Dermis microvascular lymphatic vessel endothelial cell (primary cell): ENCODE measurements around the gene ZNF253. TPM values are rescaled to one million over a fixed set of nuclear protein-coding genes. Genes with fewer than 3 reads are reported as not detected.
"Not testable (repeated sequence)": the region's sequence is repeated elsewhere in the genome, so short reads cannot be mapped to it uniquely, and the experiment has no call there.

ENCODE experiments used
- DNase-seq, 2 donors: peaks; one replicate each; pipeline versions ENCODE4 v3.0.0 to v3.0.0-alpha.2; 2010; ENCODE audit warnings: low read depth in 2 of 2
- total RNA-seq: library from RNA; depleted of rRNA; stranded (reverse); fragments of >200 nt; gene quantifications from 2 replicates; pipeline ENCODE4 v1.2.1, GENCODE V29; 2014

Gene ZNF253
- total RNA-seq, 1 donor from 2014 or later, result 2.4 TPM

DNA sequence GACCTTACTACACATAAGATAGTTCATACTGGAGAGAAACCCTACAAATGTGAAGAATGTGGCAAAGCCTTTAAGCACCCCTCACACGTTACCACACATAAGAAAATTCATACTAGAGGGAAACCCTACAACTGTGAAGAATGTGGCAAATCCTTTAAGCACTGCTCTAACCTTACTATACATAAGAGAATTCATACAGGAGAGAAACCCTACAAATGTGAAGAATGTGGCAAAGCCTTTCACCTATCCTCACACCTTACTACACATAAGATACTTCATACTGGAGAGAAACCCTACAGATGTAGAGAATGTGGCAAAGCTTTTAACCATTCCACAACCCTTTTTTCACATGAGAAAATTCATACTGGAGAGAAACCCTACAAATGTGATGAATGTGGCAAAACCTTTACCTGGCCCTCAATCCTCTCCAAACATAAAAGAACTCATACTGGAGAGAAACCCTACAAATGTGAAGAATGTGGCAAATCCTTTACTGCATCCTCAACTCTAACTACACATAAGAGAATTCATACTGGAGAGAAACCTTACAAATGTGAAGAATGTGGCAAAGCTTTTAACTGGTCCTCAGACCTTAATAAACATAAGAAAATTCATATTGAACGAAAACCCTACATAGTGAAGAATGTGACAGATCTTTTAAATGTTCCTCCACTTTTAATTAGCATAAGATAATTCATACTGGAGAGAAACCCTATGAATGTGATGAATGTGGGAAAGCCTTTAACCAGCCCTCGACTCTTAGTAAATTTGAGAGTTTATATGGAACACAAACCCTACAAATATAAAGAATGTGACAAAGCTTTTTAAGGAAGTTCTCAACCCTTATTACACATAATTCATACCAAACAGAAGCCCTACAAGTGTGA lies 26.6 kb downstream of the ZNF253 start:
- not testable (repeated sequence) for DNase-seq

- peak in 1 of 2 donors; percentile 48 for DNase-seq
Measured at GRCh38 chr19:19900139-19900728, 34.6 kb downstream of the ZNF253 start.

DNA sequence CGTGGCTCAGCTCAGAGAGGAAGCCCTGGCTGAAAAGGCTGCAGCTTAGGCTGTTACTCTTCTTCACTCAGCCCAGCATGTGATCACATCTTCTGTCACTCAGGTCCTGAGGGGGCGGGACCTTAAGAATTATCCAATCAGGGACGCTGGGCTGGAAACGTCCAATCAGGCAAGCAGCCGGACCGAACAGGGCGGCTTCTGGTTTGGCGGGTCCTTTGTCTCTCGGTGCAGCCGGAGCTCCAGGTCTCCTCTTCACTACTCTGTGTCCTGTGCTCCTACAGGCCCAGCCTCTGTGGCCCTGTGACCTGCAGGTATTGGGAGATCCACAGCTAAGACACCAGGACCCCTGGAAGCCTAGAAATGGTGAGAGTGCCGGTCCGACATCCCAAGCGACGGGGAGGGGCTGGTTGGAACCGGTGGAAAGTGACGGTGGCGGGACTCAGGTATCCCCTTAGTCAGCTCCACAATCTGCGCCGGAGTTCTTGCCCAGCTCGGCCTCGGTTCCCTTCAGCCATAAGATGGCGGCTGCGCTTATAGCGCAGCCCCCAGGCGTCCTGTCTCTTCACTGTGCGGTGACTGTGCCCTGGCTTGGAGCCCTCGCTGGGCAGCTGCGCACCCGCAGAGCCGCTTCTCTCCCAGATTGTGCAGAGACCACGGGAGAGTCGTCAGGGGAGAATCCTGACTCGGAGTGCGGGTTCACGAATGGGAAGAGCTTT lies 35.2 kb downstream of the ZNF253 start, which contains the start of gene ZNF93:
Gene ZNF93 (plus strand): TSS at position 218 of the 716 bp plus-strand sequence. CDS start 143 bp downstream, at position 361.
- peak; percentile 95 to 97 for DNase-seq

GRCh38 chr19:19907551-19907950 lies 41.9 kb downstream of the ZNF253 start:
- not testable (repeated sequence) for DNase-seq

- DNase-seq, result no peak
Measured at GRCh38 chr19:19909654-19910053, 44.0 kb downstream of the ZNF253 start.

DNA sequence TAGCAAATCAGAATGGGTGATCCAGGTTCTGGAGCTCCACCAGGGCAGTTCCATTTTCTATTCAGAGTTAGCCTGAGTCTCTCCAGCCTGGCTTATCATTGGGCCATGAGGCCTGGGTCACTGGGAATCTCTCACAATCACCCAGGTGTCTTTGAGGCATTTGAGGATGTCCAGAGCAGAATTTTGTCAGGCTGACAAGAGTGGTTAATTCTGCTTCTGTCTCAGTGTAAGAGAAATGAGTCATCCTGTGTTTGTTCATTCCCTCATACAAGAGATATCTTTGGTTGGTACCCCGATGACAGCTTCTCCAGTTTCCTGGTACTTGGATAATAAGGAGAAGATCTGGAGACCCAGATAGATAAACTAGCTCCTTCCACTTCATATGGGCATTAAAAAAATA lies 45.5 kb downstream of the ZNF253 start:
- no peak for DNase-seq

DNA sequence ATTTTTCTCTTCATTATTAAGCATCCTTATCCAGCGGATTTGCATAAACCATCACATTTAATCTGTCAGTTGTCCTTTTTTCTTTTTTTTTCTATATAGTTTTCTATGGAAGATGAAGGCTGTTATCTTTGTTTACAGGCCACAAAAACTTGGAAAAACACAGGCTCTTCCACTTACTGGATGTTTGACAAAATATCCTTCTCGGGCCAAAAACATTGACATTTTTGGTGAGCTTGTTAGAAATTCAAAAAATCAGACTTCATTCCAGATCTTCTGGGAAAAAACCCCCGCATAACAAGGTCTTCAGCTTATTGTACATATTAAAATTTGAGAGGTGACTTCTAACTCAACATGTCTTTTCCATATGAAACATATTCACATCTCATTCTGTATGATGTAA lies 48.9 kb downstream of the ZNF253 start:
- no peak for DNase-seq

- DNase-seq, result not testable (repeated sequence)
Measured at GRCh38 chr19:19930417-19930816, 64.7 kb downstream of the ZNF253 start.

- DNase-seq, result not testable (repeated sequence)
Measured at GRCh38 chr19:19933432-19934314, 68.0 kb downstream of the ZNF253 start.

DNA sequence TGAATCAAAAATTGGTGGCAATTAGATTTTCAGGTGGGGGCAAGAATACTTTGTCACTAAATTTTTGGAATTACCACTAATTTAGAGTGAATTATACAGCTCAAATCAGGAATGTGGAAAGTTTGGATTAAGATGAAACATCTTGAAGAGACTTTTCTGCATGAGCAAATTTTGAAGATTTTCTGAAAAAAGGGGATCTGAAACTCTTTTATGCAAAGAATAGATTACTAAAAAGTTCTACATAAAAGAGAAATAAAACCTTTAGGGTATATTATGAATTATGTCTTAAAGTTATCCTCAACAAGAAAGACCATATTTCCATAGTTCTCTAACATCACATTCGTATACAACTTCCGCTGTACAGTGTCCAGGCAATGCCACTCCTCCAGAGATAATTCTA lies 71.7 kb downstream of the ZNF253 start:
- no peak for DNase-seq

GRCh38 chr19:19938449-19938848 lies 72.8 kb downstream of the ZNF253 start:
- no peak for DNase-seq

GRCh38 chr19:19943848-19944582 lies 78.3 kb downstream of the ZNF253 start:
- no peak for DNase-seq

Other genes with a start within 250 kb of the ZNF253 start
- 0.13 TPM in 1 of 2 replicates, not detected in the other for gene PBX4, start 247.2 kb upstream of the ZNF253 start, total RNA-seq
- 0.51 and 1.0 TPM in 2 replicates for gene LPAR2, start 237.7 kb upstream of the ZNF253 start, total RNA-seq
- gene GMIP, start 222.2 kb upstream of the ZNF253 start, total RNA-seq, result 3.7 and 8.0 TPM in 2 replicates
- 14.0 and 25.7 TPM in 2 replicates for gene ATP13A1, start 202.2 kb upstream of the ZNF253 start, total RNA-seq
- 9.8 and 10.1 TPM in 2 replicates for gene ZNF101, start 197.0 kb upstream of the ZNF253 start, total RNA-seq
- gene ZNF14, start 132.8 kb upstream of the ZNF253 start, total RNA-seq, result 2.8 and 3.8 TPM in 2 replicates
- 5.5 and 9.7 TPM in 2 replicates for gene ZNF506, start 44.1 kb upstream of the ZNF253 start, total RNA-seq
- gene ZNF93, start 35.1 kb downstream of the ZNF253 start, total RNA-seq, result 4.1 and 4.4 TPM in 2 replicates
- 1.3 and 2.3 TPM in 2 replicates for gene ZNF682, start 173.6 kb downstream of the ZNF253 start, total RNA-seq
- 0.63 and 0.77 TPM in 2 replicates for gene ZNF90, start 212.1 kb downstream of the ZNF253 start, total RNA-seq